Ishikawa (cell line): ENCODE data around the gene FGF12.

Source experiments
- CEBPB ChIP-seq: IDR thresholded peaks from 2 replicates; pipeline ENCODE4 v1.6.1; 2012
- CREB1 ChIP-seq: IDR thresholded peaks from 2 replicates; pipeline ENCODE4 v1.6.1; 2012; ENCODE audit warnings: low read depth
- EGR1 ChIP-seq: IDR thresholded peaks from 2 replicates; pipeline ENCODE4 v1.6.1; 2012
- EP300 ChIP-seq: IDR thresholded peaks from 2 replicates; pipeline ENCODE4 v1.6.1; 2012; ENCODE audit warnings: borderline replicate concordance
- FOXM1 ChIP-seq: IDR thresholded peaks from 2 replicates; pipeline ENCODE4 v1.6.1; 2012; ENCODE audit warnings: low read depth, borderline replicate concordance
- MAX ChIP-seq: IDR thresholded peaks from 2 replicates; pipeline ENCODE4 v1.6.1; 2012
- NFIC ChIP-seq: IDR thresholded peaks from 2 replicates; pipeline ENCODE4 v1.6.1; 2012
- RAD21 ChIP-seq: IDR thresholded peaks from 2 replicates; pipeline ENCODE4 v1.6.1; 2012; ENCODE audit warnings: low read depth
- REST ChIP-seq: IDR thresholded peaks from 2 replicates; pipeline ENCODE4 v1.6.1; 2012; ENCODE audit warnings: low read depth, mild to moderate bottlenecking
- TAF1 ChIP-seq: IDR thresholded peaks from 2 replicates; pipeline ENCODE4 v1.6.1; 2012; ENCODE audit warnings: low read depth, mild to moderate bottlenecking
- TCF12 ChIP-seq: IDR thresholded peaks from 2 replicates; pipeline ENCODE4 v1.6.1; 2012; ENCODE audit warnings: low read depth
- TEAD4 ChIP-seq: IDR thresholded peaks from 2 replicates; pipeline ENCODE4 v1.6.1; 2012
- USF1 ChIP-seq: IDR thresholded peaks from 2 replicates; pipeline ENCODE4 v1.6.1; 2012
- YY1 ChIP-seq: IDR thresholded peaks from 2 replicates; pipeline ENCODE4 v1.6.1; 2012; ENCODE audit warnings: low read depth
- ZBTB7A ChIP-seq: IDR thresholded peaks from 2 replicates; pipeline ENCODE4 v1.6.1; 2012; ENCODE audit warnings: low read depth

FGF12 gene

GRCh38 chr3:192696943-192697587, 30.3 kb downstream of the FGF12 start:
- no peak for TF ChIP-seq REST
- no peak for TF ChIP-seq MAX
- no peak for TF ChIP-seq TEAD4

GRCh38 chr3:192687488-192688152, 39.7 kb downstream of the FGF12 start:
- no peak for TF ChIP-seq MAX
- TF ChIP-seq TEAD4, result no peak
- TF ChIP-seq TAF1, result no peak
- no peak for TF ChIP-seq YY1
- no peak for TF ChIP-seq CREB1
- no peak for TF ChIP-seq TCF12
- no peak for TF ChIP-seq EP300
- no peak for TF ChIP-seq ZBTB7A
- no peak for TF ChIP-seq REST
- no peak for TF ChIP-seq FOXM1
- no peak for TF ChIP-seq NFIC
- TF ChIP-seq RAD21, result no peak
- no peak for TF ChIP-seq USF1
- TF ChIP-seq CEBPB, result no peak
- no peak for TF ChIP-seq EGR1

- TF ChIP-seq ZBTB7A (no peak), USF1 (no peak), NFIC (no peak), CREB1 (no peak), TCF12 (no peak), FOXM1 (no peak), RAD21 (no peak), TEAD4 (no peak), EP300 (no peak), MAX (no peak), CEBPB (no peak), EGR1 (no peak), YY1 (no peak), REST (no peak), TAF1 (no peak)
These were observed 41.5 kb downstream of the FGF12 start for GRCh38 chr3:192685801-192686200.

- TF ChIP-seq MAX, result no peak
- TF ChIP-seq CREB1, result no peak
- no peak for TF ChIP-seq RAD21
- TF ChIP-seq FOXM1, result no peak
- TF ChIP-seq CEBPB, result no peak
- no peak for TF ChIP-seq ZBTB7A
- TF ChIP-seq YY1, result no peak
- no peak for TF ChIP-seq USF1
- TF ChIP-seq TEAD4, result no peak
- no peak for TF ChIP-seq NFIC
- no peak for TF ChIP-seq EP300
- TF ChIP-seq TAF1, result no peak
- TF ChIP-seq EGR1, result no peak
These were observed 43.2 kb downstream of the FGF12 start for GRCh38 chr3:192684151-192684550.
